ENCODE measurements around the gene ADAMTS13.
"Not testable (repeated sequence)": the region's sequence is repeated elsewhere in the genome, so short reads cannot be mapped to it uniquely, and the experiment has no call there.

ADAMTS13 gene

GRCh38 chr9:133392308-133392707 is 29.9 kb upstream of the ADAMTS13 start:
- DNase-seq: not testable (repeated sequence)

GRCh38 chr9:133393399-133393798 is 28.8 kb upstream of the ADAMTS13 start:
- no peak for DNase-seq

GRCh38 chr9:133394687-133395271 is 27.4 kb upstream of the ADAMTS13 start:
- DNase-seq: no peak

- DNase-seq: no peak
Measured at GRCh38 chr9:133396952-133397351, 25.2 kb upstream of the ADAMTS13 start.

GRCh38 chr9:133397370-133397769 is 24.8 kb upstream of the ADAMTS13 start:
- DNase-seq: no peak

GRCh38 chr9:133397895-133398294 is 24.3 kb upstream of the ADAMTS13 start:
- no peak for DNase-seq

- DNase-seq: no peak
Measured at GRCh38 chr9:133400292-133400691, 21.9 kb upstream of the ADAMTS13 start.

- DNase-seq: no peak
Measured at GRCh38 chr9:133401588-133401987, 20.6 kb upstream of the ADAMTS13 start.

- DNase-seq: no peak
Measured at GRCh38 chr9:133402689-133403088, 19.5 kb upstream of the ADAMTS13 start.

GRCh38 chr9:133403766-133404453 is 18.3 kb upstream of the ADAMTS13 start:
- no peak for DNase-seq

- no peak for DNase-seq
Measured at GRCh38 chr9:133404454-133405002, 17.6 kb upstream of the ADAMTS13 start.

- no peak for DNase-seq
Measured at GRCh38 chr9:133405508-133406438, 16.4 kb upstream of the ADAMTS13 start.

- peak; percentile 55 to 58 for DNase-seq
Measured at GRCh38 chr9:133406480-133407307, 15.5 kb upstream of the ADAMTS13 start.

- no peak for DNase-seq
Measured at GRCh38 chr9:133408042-133408441, 14.1 kb upstream of the ADAMTS13 start.

GRCh38 chr9:133415170-133415569 is 7.0 kb upstream of the ADAMTS13 start:
- no peak for DNase-seq

GRCh38 chr9:133417541-133418461 is 4.4 kb upstream of the ADAMTS13 start, which contains the start of gene REXO4:
REXO4 (minus strand) TSS chr9:133418010; CDS start chr9:133417844, 166 bp downstream.
- peak; percentile 86 to 89 for DNase-seq

- DNase-seq: no peak
Measured at GRCh38 chr9:133419005-133419404, 3.2 kb upstream of the ADAMTS13 start.

- DNase-seq: no peak
Measured at GRCh38 chr9:133420392-133420827, 1.8 kb upstream of the ADAMTS13 start.

- DNase-seq: no peak
Measured at GRCh38 chr9:133423216-133423615, 1.0 kb downstream of the ADAMTS13 start.

- DNase-seq: no peak
Measured at GRCh38 chr9:133424187-133424586, 2.0 kb downstream of the ADAMTS13 start.

- DNase-seq: no peak
Measured at GRCh38 chr9:133425049-133425632, 3.0 kb downstream of the ADAMTS13 start.
